Stimulated activated CD8-positive, alpha-beta memory T cell treated with anti-CD3 and anti-CD28 coated beads, Interleukin-7, amount 100 ng/mL, for 24 hours (primary cell): Measurements from ENCODE around the gene PARD3B.

Experiments used
- DNase-seq: peaks from one replicate; pipeline ENCODE4 v3.0.0-alpha.2; 2020; ENCODE audit warnings: low read depth

Gene PARD3B

DNA sequence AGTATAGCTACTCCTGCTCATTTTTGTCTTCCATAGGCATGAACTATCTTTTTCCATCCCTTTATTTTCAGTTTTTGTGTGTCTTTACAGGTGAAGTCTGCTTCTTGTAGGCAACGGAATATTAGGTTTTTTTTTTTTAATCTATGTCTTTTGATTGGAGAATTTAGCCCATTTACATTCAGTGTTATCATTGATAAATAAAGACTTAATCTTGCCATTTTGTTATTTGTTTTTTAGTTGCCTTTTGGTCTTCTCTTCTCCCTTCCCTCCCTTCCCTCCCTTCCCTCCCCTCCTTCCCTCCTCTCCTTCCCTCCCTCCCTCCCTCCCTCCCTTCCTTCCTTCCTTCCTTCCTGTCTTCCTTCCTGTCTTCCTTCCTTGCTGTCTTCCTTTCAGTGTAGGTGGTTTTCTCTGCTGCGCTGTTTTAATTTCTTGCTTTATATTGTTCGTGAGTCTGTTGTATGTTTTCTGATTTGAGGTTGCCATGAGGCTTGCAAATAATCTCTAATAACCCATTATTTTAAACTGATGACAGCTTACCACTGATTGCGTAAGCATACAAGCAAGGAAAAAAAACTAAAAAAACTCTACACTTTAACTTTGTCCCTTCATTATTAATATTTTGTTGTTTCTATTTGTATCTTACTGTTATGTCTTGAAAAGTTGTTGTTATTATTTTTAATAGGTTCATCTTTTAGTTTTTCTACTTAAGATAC lies 353.8 kb downstream of the PARD3B start:
- DNase-seq = no peak

DNA sequence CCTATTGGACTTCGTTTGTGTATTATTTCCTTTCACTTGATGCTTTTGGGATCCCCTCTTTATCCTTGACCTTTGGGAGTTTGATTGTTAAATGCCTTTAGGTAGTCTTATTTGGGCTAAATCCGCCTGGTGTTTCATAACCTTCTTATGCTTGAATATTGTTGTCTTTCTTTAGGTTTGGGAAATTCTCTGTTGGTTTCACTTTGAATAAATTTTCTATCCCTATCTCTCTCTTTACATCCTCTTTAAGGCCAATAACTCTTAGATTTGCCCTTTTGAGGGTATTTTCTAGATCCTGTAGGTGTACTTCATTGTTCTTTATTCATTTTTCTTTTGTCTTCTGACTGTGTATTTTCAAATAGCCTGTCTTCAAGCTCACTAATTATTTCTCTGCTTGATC lies 354.7 kb downstream of the PARD3B start:
- no peak for DNase-seq

DNA sequence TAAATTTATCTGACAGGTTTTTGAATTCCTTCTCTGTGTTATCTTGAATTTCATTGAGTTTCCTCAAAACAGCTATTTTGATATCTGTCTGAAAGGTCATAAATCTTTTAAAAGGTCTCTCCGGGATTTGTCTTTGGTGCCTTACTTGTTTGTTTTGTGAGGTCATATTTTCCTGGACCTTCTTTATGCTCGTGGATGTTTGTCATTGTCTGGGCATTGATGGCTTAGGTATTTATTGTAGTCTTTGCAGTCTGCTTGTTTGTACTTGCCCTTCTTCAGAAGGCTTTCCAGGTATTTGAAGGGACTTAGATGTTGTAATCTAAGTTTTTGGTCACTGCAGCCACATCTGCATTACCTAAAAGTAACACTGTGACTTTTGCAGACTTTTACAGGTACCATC lies 355.2 kb downstream of the PARD3B start:
- DNase-seq = no peak

- no peak for DNase-seq
These were observed 355.6 kb downstream of the PARD3B start for GRCh38 chr2:204900910-204901309.

- no peak for DNase-seq
These were observed 356.3 kb downstream of the PARD3B start for GRCh38 chr2:204901591-204901990.

DNA sequence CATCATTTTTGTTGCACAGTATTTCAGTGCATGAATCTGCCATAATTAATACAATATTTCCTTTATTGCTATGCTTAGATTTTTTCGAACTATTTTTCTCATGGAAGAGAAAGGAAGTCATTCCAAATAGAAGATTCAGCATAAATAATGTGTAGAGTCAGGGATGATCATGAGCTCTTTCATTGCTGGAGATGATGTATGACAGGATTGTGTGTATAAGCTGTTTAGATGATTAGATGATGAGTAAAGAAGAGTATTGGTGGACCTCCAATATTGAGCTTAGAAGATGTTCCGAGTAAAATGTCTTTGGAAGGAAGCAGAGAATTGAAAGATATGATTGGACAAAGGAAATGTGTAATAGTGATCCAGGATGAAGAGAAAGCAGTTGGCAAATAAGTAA lies 364.5 kb downstream of the PARD3B start:
- no peak for DNase-seq

DNA sequence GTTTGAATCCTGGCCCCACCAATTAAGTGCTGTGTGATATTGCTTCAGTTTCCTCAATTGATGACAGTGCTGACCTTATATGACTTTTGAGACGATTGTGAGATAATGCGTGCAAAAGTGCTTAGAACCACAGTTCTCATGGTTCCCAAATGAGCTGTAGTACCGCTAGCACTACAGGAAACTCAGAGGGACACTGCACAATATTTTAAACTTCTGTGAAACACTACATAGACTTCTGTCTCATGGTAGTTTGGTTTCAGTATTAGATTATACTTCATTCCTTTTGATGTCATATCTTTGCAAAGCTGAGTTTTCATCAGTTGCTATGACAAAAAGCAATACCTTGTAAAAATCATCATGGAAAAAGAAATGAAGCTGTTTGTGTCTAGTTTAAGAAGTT lies 368.0 kb downstream of the PARD3B start:
- DNase-seq = no peak

GRCh38 chr2:204913854-204914464 lies 368.7 kb downstream of the PARD3B start:
- DNase-seq = no peak

DNA sequence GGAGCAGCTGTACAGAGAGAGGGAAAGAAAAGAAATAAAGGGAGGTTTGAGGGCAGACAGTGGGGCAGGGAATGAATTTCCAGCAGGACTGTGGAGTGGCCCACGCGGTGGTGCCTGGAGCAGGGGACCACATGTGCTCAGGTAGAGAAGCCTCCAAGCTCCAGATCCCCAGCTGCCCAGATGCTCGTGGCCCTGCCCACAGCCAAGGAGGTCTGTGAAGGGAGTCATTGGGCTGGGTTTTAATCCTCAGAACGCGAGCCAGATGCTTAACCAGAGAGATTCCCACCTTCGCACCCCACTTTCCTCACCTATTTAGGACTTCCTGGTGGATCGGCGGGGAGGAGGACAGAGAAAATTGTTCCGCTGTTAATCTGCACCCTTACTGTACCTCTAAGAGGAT lies 369.4 kb downstream of the PARD3B start:
- DNase-seq = no peak

GRCh38 chr2:204917089-204917701 lies 371.9 kb downstream of the PARD3B start:
- DNase-seq = no peak

- DNase-seq = no peak
These were observed 375.5 kb downstream of the PARD3B start for GRCh38 chr2:204920776-204921175.

GRCh38 chr2:204923957-204924356 lies 378.7 kb downstream of the PARD3B start:
- DNase-seq = no peak

DNA sequence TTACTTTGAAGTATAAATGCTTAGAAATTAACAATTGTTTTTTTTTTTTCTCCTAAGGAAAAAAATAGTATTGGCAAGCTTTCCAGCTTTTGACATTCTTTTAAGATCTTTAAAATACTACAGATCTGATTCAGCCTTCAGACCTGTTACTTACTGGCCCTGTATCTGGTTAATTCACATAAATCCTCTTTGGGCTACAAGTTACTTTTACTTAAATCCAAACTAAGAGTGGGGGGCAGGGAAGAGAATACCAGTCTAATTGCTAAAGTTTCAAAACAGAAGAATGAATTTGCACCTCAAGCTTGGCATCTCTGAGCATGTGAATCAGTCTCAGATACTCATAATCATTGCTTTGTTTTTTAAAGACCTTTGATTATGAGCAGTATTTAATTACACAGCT lies 386.3 kb downstream of the PARD3B start:
- DNase-seq = no peak

- no peak for DNase-seq
These were observed 388.6 kb downstream of the PARD3B start for GRCh38 chr2:204933735-204934374.

DNA sequence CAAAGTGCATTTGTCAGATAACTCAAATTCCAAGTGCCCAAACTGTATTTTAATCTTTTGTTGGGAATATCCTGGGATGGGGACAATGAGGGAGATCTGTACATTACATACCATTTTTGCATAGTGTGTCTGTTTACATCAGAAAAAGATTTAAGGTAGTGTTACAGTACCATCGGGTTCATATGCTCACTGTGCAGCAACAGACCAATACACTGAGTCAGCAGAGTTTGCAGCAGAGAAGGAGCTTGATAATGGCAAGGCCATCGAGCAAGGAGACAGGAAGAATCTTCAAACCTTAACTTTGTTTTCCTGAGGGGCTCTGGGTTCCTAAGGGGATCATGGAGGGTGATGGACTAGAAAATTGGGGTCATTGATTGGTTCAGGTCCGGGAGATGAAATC lies 399.7 kb downstream of the PARD3B start:
- DNase-seq = no peak

- DNase-seq = no peak
These were observed 400.1 kb downstream of the PARD3B start for GRCh38 chr2:204945376-204945775.

DNA sequence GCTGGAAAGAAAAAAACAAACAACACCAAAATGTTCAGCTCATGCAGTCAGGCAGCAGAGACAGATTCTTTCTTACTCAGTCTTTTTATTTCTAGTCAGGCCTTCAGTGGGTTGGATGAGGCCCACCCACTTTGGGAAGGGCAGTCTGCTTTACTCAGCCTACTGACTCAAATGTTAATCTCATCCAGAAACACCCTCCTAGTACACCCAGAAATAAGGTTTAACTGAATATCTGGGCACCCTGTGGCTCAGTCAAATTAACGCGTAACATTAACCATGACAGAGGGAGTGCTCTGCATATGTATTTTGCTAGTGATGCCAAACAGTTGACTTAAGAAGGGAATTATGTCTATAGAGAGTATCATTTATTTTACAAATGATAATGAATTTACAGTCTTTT lies 401.6 kb downstream of the PARD3B start:
- no peak for DNase-seq

GRCh38 chr2:204947405-204947804 lies 402.1 kb downstream of the PARD3B start:
- DNase-seq = no peak

DNA sequence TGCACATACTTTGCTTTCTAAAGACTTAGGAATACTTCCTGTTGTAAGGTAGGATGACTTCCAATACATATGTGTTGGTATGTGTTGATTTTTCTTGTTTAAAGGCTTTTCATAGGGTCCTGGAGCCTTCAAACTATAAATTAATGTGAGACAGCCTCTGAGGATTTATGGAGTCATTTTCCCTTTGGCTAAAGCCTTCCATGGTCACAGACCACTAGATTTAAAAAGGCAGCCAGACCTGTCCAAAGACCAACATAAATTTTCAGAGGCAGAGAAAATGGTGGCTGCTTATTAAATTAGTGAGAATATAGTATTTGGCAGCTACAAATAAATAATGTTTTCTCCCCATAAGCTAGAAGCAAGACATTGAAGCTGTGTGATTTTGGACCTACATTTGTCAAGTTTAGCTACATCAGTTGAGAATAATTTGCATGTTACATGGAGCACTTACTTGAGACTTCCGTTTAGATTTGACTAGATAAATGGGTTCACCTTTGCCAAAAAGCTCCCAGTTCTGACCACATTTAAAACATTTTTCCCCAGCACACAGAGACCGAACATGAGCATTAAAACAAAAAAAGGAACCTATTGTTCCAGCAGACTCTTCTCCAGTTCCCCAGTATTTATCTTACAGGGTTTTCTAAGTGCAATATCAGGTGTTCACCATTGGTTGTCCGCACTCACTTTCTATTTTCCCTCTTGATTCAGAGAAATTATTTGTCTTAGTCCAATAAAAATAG lies 402.9 kb downstream of the PARD3B start:
- DNase-seq = no peak

- DNase-seq = no peak
These were observed 403.5 kb downstream of the PARD3B start for GRCh38 chr2:204948822-204949221.

DNA sequence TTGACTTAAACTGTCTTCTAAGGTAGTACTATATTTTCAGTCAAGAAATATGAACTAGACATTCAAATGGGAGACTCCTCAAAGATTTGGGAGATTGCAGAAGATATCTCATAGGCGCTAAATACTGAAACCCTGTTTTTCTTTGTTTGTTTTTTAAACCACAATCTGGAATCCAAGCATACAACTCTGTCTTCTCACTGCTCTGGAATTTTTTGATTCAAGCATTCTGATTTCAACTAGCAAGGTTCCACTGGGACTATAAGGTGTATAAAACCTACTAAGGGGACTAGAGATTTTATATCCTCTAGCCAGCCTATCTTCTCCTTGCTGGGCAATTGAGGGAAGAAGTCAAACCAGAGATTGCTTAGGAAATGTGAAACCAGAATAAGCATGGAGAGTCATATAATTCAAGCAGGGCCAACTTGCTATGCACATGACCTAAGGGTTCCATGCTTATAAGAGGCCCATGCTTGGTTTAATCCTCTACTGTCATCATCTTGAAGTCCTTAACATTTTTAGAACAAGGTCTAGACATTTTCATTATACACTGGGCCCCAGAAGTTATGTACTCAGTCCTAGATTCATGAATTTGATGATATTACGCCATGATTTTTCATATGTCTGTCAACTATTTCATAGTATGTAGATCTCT lies 405.5 kb downstream of the PARD3B start:
- DNase-seq = no peak

DNA sequence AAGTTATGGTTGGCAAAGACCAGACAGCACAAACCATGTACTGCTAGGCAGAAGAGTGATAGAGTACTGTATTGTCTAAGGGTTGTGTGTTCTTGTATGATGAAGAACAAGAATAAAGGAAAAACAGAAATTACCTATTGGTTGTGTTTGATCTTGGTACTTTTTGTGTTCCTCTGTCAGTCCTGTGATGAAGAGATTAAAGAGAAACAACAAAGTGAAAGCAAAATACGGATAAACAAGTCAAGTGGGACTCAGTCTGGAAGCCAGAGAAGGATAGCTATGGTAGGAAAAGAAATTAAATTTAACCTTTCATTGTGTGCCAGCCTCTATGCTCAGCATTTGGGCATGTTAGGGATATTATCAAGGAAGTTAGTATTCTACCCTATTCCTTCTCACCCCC lies 413.1 kb downstream of the PARD3B start:
- no peak for DNase-seq
